Right lung (tissue), 10 donors: Measurements from ENCODE around the gene TBC1D17. TPM values are rescaled to one million over a fixed set of nuclear protein-coding genes. Genes with fewer than 3 reads are reported as not detected.
A peak's percentile ranks its signal among the peaks of the same experiment; 100 is the strongest.

Experiments
- DNase-seq, 2 donors: peaks; one replicate each; pipeline ENCODE4 v3.0.0-alpha.2; 2013
- long read RNA-seq, 8 donors: transcript quantifications; one replicate each; lab custom pipeline, GENCODE V29; 2026
- polyA plus RNA-seq, 5 donors: library from polyadenylated mRNA; unstranded; fragments of 120-200 nt; gene quantifications; one replicate each; pipeline versions ENCODE4 v1.2.1 to v1.2.3, GENCODE V29; 2013; ENCODE audit warnings: inconsistent platforms in 1 of 5, low replicate concordance in 1 of 5; ENCODE audit not compliant: insufficient read length in 5 of 5, insufficient read depth in 1 of 5

Gene TBC1D17
- polyA plus RNA-seq, result 10 to 100 TPM; 32.2 to 49.5 (median 48.3) TPM
- long read RNA-seq, donor 1, partial matches to known transcripts, result 0 of 5 reads
- long read RNA-seq, donor 1, other reads (novel, unspliced or antisense), result 0 of 5 reads
- long read RNA-seq, donor 2, partial matches to known transcripts, result 0 of 6 reads
- long read RNA-seq, donor 2, other reads (novel, unspliced or antisense), result 0 of 6 reads
- long read RNA-seq, donor 3, partial matches to known transcripts, result 0 of 3 reads
- long read RNA-seq, donor 3, other reads (novel, unspliced or antisense), result 0 of 3 reads
- long read RNA-seq, donor 4, partial matches to known transcripts, result 0 of 3 reads
- long read RNA-seq, donor 4, other reads (novel, unspliced or antisense), result 0 of 3 reads
- long read RNA-seq, donor 5, partial matches to known transcripts, result 0 of 2 reads
- long read RNA-seq, donor 5, other reads (novel, unspliced or antisense), result 0 of 2 reads
- long read RNA-seq, donor 6, transcript TBC1D17-201 (17 exons, 2,366 nt), result major isoform, 6 of 7 reads
- long read RNA-seq, donor 6, partial matches to known transcripts, result 0 of 7 reads
- long read RNA-seq, donor 6, other reads (novel, unspliced or antisense), result 0 of 7 reads
- long read RNA-seq, donor 7, partial matches to known transcripts, result 0 of 2 reads
- long read RNA-seq, donor 7, other reads (novel, unspliced or antisense), result 0 of 2 reads
- long read RNA-seq, donor 8, partial matches to known transcripts, result 0 of 2 reads
- long read RNA-seq, donor 8, other reads (novel, unspliced or antisense), result 0 of 2 reads

- peak; percentile 100 for DNase-seq
Observed at GRCh38 chr19:49877020-49877878, at the start of gene TBC1D17, which contains the start of gene AKT1S1. TBC1D17 (plus strand) TSS chr19:49877702; CDS start chr19:49877724, 22 bp downstream. AKT1S1 (minus strand) TSS chr19:49877355; CDS start chr19:49873295, 4,060 bp downstream.

- no peak for DNase-seq
Observed at GRCh38 chr19:49829200-49829599, 48.3 kb upstream of the TBC1D17 start.

DNA sequence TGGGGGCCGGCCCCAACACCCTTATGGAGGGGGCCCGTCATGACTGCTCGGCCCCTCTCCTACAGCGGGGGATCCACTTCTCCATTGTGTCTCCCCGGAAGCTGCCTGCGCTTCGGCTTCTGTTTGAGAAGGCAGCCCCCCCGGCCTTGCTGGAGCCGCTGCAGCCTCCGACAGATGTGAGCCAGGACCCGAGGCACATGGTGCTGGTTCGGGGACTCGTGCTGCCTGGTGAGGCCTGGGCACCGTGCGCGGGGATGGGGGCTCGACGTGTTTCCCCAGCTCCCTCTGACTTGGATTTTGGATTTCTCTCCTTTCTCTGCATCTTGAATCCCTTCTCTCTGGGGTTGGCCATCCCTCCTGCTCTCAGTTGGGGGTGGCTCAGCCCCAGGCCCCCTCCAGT lies 47.8 kb upstream of the TBC1D17 start:
- no peak for DNase-seq

GRCh38 chr19:49830766-49831165 lies 46.7 kb upstream of the TBC1D17 start:
- no peak for DNase-seq

- DNase-seq, result no peak
Observed at GRCh38 chr19:49831592-49831991, 45.9 kb upstream of the TBC1D17 start.

GRCh38 chr19:49832556-49832955 lies 44.9 kb upstream of the TBC1D17 start:
- DNase-seq, result no peak

DNA sequence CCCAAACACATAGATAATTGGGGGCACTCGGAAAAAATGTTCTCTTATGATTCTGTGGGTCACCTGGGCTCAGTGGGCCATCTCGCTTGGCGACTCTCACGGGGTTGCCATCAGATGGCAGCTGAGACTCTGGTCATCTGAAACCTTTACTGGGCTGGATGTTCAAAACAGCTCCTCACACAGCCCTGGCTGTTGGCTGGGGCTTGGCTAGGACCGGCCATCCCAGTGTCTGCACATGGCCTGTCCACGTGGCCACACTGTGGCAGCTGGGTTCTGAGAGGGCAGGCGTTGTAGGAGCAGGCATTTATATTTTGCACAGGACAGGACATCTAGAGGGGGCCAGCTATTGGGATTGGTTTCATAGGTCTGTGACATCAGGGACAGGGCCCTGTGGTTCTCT lies 43.9 kb upstream of the TBC1D17 start:
- DNase-seq, result no peak

DNA sequence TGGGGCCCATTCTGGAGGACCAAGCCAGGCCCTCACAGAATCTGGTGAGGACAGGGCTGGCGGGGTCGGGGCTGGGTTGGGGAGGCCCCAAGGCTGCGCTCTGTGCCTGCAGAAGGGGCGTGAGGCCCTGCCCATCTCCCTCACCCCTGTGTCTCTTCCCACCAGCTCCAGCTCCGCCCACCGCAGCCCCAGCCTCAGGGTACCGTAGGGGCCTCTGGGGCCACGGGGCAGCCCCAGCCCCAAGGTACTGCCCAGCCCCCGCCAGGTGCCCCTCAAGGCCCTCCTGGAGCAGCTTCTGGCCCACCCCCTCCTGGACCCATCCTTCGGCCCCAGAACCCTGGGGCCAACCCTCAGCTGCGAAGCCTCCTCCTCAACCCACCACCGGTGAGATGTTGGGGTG lies 41.9 kb upstream of the TBC1D17 start:
- no peak for DNase-seq

DNA sequence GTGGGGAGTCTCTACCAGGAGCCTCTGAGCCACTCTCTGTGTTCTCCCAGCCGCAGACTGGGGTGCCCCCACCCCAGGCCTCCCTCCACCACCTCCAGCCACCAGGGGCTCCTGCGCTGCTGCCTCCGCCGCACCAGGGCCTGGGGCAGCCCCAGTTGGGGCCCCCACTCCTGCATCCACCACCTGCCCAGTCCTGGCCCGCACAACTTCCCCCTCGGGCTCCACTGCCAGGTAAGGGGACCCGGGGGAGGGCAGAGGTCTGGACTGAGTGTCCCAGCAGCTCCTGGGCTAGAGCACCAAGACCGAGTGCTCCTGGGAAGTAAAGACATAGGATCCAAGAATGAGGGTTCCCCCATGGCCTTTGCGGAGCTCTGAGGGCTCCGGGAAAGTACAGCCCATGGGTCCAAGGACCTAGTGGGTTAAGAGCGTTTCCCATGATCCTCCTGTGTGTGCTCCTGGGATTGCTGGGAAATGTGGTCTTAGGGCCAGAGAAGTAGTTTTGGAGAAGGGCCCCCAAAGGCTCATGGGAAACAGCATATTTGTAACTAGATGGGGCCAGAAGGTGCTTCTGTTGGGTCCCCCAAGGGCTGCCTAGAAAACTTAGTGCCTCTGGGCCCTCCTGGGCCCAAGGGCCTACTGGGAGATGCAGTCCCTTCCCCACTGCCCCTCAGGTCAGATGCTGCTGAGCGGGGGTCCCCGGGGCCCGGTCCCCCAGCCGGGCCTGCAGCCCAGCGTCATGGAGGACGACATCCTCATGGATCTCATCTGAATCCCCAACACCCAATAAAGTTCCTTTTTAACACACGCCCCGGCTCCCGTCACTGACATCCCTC lies 41.1 kb upstream of the TBC1D17 start:
- DNase-seq, result no peak

GRCh38 chr19:49837009-49837310 lies 40.5 kb upstream of the TBC1D17 start:
- no peak for DNase-seq

DNA sequence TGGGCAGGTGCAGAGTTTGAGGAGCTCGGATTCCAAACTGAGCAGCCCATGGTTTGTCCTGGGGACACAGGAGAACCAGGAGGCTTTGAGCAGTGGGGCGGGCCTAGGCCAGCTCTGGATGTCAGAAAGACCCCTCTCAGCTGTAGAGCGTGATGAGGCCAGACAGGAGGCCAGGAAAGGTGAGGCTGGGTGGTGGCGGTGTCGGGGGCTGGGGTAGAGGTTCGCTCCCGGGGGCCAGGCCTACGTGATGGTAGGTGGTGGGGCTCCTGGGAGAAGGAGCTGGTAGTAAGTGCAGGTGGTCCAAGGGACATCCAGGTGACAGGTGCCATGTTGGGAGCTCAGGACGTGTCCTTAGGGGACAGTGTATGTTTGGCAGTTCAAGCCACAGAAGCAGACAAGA lies 40.1 kb upstream of the TBC1D17 start:
- no peak for DNase-seq

DNA sequence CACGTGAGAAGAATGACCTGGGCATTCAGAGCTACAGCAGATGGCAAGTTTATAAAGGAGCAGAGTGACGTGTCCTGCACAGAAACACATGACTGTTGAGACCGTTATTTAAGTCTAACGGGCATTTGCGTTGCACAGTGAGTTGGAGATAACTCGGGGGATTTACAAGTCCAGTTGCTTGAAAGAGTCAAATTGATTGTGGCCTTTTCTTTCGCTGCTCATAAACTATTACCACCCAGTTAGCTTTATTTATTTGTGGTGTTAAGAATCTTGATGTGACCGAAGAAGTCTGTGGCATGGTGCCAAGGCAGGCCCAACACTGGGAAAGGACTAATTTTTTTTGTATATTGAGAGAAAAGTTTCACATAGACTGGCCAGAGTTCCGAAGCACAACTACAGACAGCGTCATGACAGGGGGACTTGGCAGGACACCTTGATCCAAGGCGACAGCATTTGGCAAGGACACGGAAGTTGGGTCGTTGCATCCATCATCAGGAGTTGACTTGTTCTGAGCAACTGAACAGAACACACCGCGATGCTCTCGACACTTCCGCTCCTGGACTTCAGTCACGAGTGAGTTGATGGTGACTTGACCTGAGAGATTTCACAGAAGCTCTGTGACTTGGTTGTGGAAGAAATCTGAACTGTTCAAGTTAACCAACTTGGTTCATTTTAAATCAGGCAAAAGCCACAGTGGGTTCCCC lies 38.5 kb upstream of the TBC1D17 start:
- DNase-seq, result no peak

DNA sequence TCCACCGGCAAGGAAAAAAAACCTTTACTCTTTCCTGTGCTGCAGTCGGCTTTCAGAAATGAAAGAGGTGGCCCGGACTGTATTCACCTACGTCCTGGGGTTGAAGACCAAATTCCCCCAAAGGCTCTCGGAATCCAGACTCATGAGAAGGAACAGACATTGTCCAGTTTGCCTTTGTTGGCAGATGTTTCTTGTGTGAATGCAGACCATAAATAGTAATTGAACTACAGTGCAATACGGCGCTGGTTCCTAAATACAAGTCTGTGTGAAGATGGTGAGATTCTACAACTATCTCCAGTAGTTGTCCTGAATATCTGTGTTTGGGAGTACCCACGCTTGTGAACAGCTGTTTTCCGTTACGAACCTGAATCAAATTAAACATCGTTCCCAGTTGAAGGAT lies 37.8 kb upstream of the TBC1D17 start:
- DNase-seq, result no peak

- DNase-seq, result no peak
Observed at GRCh38 chr19:49840321-49840720, 37.2 kb upstream of the TBC1D17 start.

DNA sequence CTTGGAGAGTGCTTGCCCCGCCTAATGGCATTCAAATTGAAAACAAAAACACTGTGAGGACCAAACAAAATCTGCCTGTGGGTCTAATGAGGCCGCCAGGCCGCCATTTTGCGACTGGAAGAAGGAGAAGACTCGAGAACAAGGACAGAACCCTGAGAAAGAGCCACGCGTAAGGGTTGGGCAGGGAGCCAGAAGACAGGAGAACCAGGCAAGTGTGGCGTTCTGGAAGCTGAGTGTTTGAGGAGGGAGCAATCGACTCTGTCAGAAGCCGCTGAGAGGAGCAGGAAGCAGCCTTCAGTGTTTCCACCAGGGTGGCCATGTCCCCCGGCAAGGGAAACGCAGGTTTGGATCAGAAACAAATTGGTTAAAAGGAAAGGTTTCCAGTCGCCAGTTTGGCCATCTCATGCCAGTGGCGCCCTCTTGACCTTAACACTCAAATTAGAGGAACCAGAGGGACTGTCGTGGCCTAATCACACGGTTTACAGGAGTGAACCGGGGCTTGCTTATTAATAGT lies 36.7 kb upstream of the TBC1D17 start:
- no peak for DNase-seq

GRCh38 chr19:49843265-49843664 lies 34.2 kb upstream of the TBC1D17 start:
- no peak for DNase-seq

- no peak for DNase-seq
Observed at GRCh38 chr19:49844138-49845095, 33.1 kb upstream of the TBC1D17 start.

DNA sequence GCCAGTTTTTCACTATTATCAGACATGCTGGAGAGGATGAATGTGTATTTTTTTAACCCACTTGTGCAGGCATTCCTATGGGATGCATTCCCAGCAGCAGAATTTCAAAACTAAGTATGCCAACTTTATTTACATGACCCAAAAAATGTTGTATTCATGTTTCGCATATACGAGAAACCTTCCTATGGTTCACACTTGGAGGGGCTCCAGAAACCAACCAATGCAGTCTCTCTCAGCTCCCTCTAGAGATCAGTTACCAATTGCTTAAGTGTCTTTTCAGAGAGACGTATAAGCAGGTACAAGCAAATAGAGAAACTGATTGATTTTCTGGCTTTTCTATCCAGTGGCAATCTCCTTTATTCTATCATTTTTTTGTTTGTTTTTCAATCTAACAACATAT lies 32.1 kb upstream of the TBC1D17 start:
- no peak for DNase-seq

- no peak for DNase-seq
Observed at GRCh38 chr19:49846408-49846807, 31.1 kb upstream of the TBC1D17 start.
